Cardiac fibroblast (primary cell): ENCODE measurements around the gene MICAL2.
A peak's percentile ranks its signal among the peaks of the same experiment; 100 is the strongest.

Experiments used
- DNase-seq, 2 donors: peaks; one replicate each; pipeline versions ENCODE4 v3.0.0 to v3.0.0-alpha.2; 2010; ENCODE audit warnings: low read depth in 2 of 2
- H3K4me3 ChIP-seq, 2 donors: replicated peaks in 1 of 2; 1 replicate in 1 of 2; 2 replicates in 1 of 2; pipeline ENCODE4 v1.5.1; 2011; ENCODE audit warnings: low read depth in 2 of 2, low read length in 2 of 2, mild to moderate bottlenecking in 2 of 2, moderate library complexity in 1 of 2
- TF ChIP-seq, protein P1 (sequence below): IDR thresholded peaks from one replicate; pipeline ENCODE4 v1.5.1; 2011; ENCODE audit warnings: low read depth, mild to moderate bottlenecking, low read length, inconsistent platforms

Gene MICAL2

GRCh38 chr11:12147827-12148226 lies 37.4 kb downstream of the MICAL2 start:
- TF ChIP-seq, protein P1, sequence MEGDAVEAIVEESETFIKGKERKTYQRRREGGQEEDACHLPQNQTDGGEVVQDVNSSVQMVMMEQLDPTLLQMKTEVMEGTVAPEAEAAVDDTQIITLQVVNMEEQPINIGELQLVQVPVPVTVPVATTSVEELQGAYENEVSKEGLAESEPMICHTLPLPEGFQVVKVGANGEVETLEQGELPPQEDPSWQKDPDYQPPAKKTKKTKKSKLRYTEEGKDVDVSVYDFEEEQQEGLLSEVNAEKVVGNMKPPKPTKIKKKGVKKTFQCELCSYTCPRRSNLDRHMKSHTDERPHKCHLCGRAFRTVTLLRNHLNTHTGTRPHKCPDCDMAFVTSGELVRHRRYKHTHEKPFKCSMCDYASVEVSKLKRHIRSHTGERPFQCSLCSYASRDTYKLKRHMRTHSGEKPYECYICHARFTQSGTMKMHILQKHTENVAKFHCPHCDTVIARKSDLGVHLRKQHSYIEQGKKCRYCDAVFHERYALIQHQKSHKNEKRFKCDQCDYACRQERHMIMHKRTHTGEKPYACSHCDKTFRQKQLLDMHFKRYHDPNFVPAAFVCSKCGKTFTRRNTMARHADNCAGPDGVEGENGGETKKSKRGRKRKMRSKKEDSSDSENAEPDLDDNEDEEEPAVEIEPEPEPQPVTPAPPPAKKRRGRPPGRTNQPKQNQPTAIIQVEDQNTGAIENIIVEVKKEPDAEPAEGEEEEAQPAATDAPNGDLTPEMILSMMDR: no peak
- H3K4me3 ChIP-seq: no peak overlapping the region
- no peak for DNase-seq

DNA sequence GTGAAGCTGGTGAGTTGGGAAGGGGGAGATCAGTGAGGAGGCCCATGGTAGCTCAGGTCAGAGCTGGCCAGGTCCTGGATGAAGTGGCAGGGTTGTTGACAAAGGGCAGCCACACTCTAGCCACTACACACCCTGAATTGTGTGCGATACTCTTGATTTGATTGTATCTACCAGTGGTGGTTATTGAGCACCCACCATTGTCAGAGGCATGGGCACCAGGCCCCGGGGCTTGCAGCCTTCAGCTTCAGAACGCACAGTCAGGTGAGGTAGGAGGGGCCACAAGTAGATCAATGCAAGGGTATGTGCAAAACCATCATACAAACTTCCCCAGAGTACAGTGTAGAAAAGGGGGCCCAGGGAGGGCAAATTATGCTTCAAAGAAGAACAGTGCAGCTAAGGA lies 38.1 kb downstream of the MICAL2 start:
- no peak overlapping the region for H3K4me3 ChIP-seq
- no peak for DNase-seq
- TF ChIP-seq, protein P1: no peak

DNA sequence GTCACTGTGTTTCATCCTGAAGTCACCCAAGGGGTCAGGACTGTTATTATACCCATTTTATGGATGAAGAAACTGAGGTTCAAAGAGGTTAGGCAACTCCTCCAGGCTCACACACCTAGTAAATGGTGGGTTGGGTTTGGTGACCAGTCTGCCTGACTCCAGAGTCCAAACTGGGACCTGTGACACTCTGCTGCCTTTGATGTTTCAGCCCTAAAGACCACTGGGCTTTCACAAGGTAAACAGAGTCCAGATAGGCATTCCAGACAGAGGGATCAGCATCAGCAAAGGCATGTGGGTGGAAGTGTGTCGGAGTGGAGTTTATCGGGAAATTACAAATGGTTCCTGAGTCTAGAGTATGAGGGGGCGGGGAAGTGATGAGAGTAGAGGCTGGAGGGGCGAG lies 38.5 kb downstream of the MICAL2 start:
- no peak overlapping the region for H3K4me3 ChIP-seq
- TF ChIP-seq, protein P1: no peak
- no peak for DNase-seq

GRCh38 chr11:12149672-12150225 lies 39.4 kb downstream of the MICAL2 start:
- TF ChIP-seq, protein P1: no peak
- no peak overlapping the region for H3K4me3 ChIP-seq
- peak in 1 of 2 donors; percentile 40 for DNase-seq

DNA sequence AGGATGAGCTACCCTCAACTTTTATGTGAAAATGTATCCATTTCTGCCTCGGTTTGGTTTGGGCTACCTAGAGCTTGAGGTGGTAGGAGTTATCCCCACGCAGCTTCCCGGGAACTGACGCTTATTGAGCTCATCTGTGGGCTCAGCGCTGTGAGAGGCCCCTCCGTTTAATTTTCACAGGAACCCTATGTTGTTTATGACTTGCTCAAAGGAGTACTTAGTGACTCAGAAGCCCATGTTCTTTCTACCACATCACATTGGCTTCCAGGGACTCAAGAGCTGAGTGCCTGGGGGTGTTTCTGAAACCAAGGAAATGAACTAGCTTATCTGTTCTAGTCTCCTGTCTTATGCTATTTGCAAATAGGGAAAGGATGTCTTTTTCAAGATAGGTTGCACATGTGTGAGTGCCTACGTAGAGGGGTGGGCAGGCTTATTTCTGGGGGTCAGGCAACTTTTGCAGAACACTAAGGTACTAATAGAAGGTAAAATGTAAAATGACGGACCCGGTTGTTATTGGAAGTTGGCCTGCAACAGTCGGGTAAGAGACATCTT lies 40.5 kb downstream of the MICAL2 start:
- peak; percentile 46 to 55 for DNase-seq
- TF ChIP-seq, protein P1: no peak
- H3K4me3 ChIP-seq: no peak overlapping the region

GRCh38 chr11:12152321-12152720 lies 41.9 kb downstream of the MICAL2 start:
- H3K4me3 ChIP-seq: no peak overlapping the region
- DNase-seq: no peak
- TF ChIP-seq, protein P1: no peak
